Measurements from ENCODE around the gene EIPR1.

DNA sequence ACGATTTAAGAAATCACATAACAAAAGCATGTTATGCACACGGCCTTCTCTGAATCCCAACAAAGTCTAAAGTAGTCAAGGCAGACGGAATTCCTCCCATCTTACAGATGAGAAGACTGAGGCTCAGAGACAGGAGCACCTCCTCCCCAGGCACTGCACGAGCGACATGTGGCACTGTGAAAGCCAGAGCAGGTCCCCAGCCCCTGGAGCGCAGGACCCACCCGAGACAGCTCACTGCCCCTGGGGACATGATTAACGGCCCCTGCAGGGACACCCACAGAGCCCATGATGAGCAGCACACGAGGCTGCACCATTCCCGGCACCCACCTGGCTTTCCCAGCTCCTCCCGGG, 53.6 kb downstream of the EIPR1 start:
- TF ChIP-seq POLR2AphosphoS5 (IDR thresholded peaks at IDR 0.05; ENCODE audit: low read depth, low read length) (no peak), POLR2A (IDR thresholded peaks at IDR 0.05; ENCODE audit: low read depth, low read length) (no peak)
